Measurements from ENCODE around the gene SRP68. TPM values are rescaled to one million over a fixed set of nuclear protein-coding genes. Genes with fewer than 3 reads are reported as not detected.

Gene SRP68
- total and polyA plus RNA-seq, 2 of the 8 experiments (the other 6 are each of a cell fraction or from before 2014, with no cell fraction given): 57.7 to 83.5 TPM

GRCh38 chr17:76026714-76027158, 45.6 kb downstream of the SRP68 start:
- no peak overlapping the region for H3K14ac ChIP-seq (ENCODE audit: insufficient read length)
- no peak overlapping the region for H4K5ac ChIP-seq (ENCODE audit: insufficient read length, low read depth, low read length)
- no peaks in the 10 kb centered on the region for H3K23me2 ChIP-seq (ENCODE audit: low read depth, low read length)
- H3K27ac ChIP-seq (ENCODE audit: low read depth, low read length): no peak overlapping the region
- H4K20me1 ChIP-seq (replicated peaks in 1 of 2; ENCODE audit: control insufficient read depth in 1 of 2, insufficient read depth in 2 of 2, low read length in 2 of 2): no peaks in the 10 kb centered on the region
- H2AK5ac ChIP-seq (ENCODE audit: low read depth, low read length): no peak overlapping the region
- no peak overlapping the region for H2BK5ac ChIP-seq (ENCODE audit: low read depth, low read length)
- no peak overlapping the region for H3K56ac ChIP-seq (replicated peaks; ENCODE audit: insufficient read length, low read depth, low read length)
- H3K9me3 ChIP-seq (ENCODE audit: insufficient read depth in 2 of 2, low read depth in 1 of 2, low read length in 1 of 2): no peaks in the 10 kb centered on the region
- no peak overlapping the region for H2BK120ac ChIP-seq (replicated peaks; ENCODE audit: low read depth, low read length)
- H3K36me3 ChIP-seq (ENCODE audit: control insufficient read depth in 2 of 4, insufficient read depth in 4 of 4, low read length in 3 of 4): no peaks in the 10 kb centered on the region
- H2BK12ac ChIP-seq (ENCODE audit: low read depth, low read length): peak overlapping the region; percentile 60; the same call in 1 of the 2 replicates
- H3K4ac ChIP-seq (replicated peaks; ENCODE audit: insufficient read length, low read depth, low read length): no peak overlapping the region
- peaks cover 0 to 12% (median 4%) of the 10 kb centered on the region in 4 experiments; a peak in 6 of 7 replicates for H3K4me1 ChIP-seq (replicated peaks in 1 of 4; ENCODE audit: control insufficient read depth in 3 of 4, insufficient read depth in 4 of 4, low read length in 3 of 4)
- no peaks in the 10 kb centered on the region for H3K27me3 ChIP-seq (replicated peaks in 1 of 4; ENCODE audit: control insufficient read depth in 3 of 4, extremely low read depth in 1 of 4, insufficient read depth in 3 of 4, low read length in 3 of 4)
- 100% methylated on average over 6 of the region's 15 CpGs; no CpG with 5 or more reads in 1 of the 2 experiments for WGBS, 2 experiments (ENCODE audit: extremely low coverage in 1 of 2, insufficient coverage in 1 of 2, insufficient read length in 1 of 2, insufficient replicate concordance in 2 of 2, low coverage in 1 of 2, low lambda C conversion rate in 2 of 2, missing lambda C conversion rate in 1 of 2)
- ChIA-PET CTCF (ENCODE audit: partially characterized antibody) (interaction anchor here (13.7 kb wide), 1 partner anchor 19 kb away, joined by 229 read pairs; the partner anchor contains the start of gene CDK3), POLR2A (ENCODE audit: partially characterized antibody) (interaction anchor here (0.7 kb wide), 2 partner anchors 124 to 251 kb away, joined by 3 read pairs; no protein-coding TSS in a partner anchor)
- no peak overlapping the region for H3K23ac ChIP-seq (ENCODE audit: insufficient read length)
- H3K79me2 ChIP-seq (ENCODE audit: control insufficient read depth in 1 of 2, insufficient read depth in 2 of 2, low read length in 2 of 2): no peaks in the 10 kb centered on the region
- peak overlapping the region; percentile 88; the same call in 1 of the 2 replicates for H2BK15ac ChIP-seq (ENCODE audit: low read length)
- no peak overlapping the region for H3K4me3 ChIP-seq (ENCODE audit: extremely low read depth in 1 of 4, insufficient read depth in 2 of 4, low read depth in 3 of 4, low read length in 4 of 4)
- FAIRE-seq (no peak), DNase-seq (ENCODE audit: low read depth in 1 of 2, low spot score in 2 of 2) (no peak)
- H2AFZ ChIP-seq (ENCODE audit: low read length): no peak overlapping the region
- no peak overlapping the region for H2BK20ac ChIP-seq (ENCODE audit: low read length)
- H3K9ac ChIP-seq (replicated peaks in 1 of 4; ENCODE audit: extremely low read depth in 1 of 4, low read depth in 3 of 4, low read length in 3 of 4): no peak overlapping the region
- no peak overlapping the region for H3K18ac ChIP-seq (ENCODE audit: extremely low read depth, low read length)
- H4K8ac ChIP-seq (ENCODE audit: extremely low read depth, insufficient read depth, low read length): no peak overlapping the region
- no peak overlapping the region for H3K4me2 ChIP-seq (ENCODE audit: insufficient read depth in 1 of 2, low read depth in 2 of 2, low read length in 2 of 2)
- H4K91ac ChIP-seq (replicated peaks; ENCODE audit: insufficient read length, low read length): no peak overlapping the region
- no peaks in the 10 kb centered on the region for H3K79me1 ChIP-seq (ENCODE audit: low read depth, low read length)
- TF ChIP-seq SUZ12 (IDR thresholded peaks at IDR 0.05; ENCODE audit: low read length) (no peak), SP2 (IDR thresholded peaks at IDR 0.05; ENCODE audit: low read length) (no peak), KDM1A (IDR thresholded peaks at IDR 0.05; ENCODE audit: borderline replicate concordance, low read length) (no peak), TCF12 (IDR thresholded peaks at IDR 0.05; ENCODE audit: low read depth, low read length) (no peak), TEAD4 (IDR thresholded peaks at IDR 0.05; ENCODE audit: low read depth, low read length) (no peak), RBBP5 (IDR thresholded peaks at IDR 0.05; ENCODE audit: borderline replicate concordance, low read depth, low read length) (no peak), MAFK (IDR thresholded peaks at IDR 0.05; ENCODE audit: low read depth, low read length) (no peak)
- TF ChIP-seq, protein P1, sequence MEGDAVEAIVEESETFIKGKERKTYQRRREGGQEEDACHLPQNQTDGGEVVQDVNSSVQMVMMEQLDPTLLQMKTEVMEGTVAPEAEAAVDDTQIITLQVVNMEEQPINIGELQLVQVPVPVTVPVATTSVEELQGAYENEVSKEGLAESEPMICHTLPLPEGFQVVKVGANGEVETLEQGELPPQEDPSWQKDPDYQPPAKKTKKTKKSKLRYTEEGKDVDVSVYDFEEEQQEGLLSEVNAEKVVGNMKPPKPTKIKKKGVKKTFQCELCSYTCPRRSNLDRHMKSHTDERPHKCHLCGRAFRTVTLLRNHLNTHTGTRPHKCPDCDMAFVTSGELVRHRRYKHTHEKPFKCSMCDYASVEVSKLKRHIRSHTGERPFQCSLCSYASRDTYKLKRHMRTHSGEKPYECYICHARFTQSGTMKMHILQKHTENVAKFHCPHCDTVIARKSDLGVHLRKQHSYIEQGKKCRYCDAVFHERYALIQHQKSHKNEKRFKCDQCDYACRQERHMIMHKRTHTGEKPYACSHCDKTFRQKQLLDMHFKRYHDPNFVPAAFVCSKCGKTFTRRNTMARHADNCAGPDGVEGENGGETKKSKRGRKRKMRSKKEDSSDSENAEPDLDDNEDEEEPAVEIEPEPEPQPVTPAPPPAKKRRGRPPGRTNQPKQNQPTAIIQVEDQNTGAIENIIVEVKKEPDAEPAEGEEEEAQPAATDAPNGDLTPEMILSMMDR (IDR thresholded peaks at IDR 0.05; ENCODE audit: control extremely low read depth in 1 of 3, insufficient read depth in 1 of 3, low read depth in 1 of 3, low read length in 3 of 3): no peak
- TF ChIP-seq, protein P2, sequence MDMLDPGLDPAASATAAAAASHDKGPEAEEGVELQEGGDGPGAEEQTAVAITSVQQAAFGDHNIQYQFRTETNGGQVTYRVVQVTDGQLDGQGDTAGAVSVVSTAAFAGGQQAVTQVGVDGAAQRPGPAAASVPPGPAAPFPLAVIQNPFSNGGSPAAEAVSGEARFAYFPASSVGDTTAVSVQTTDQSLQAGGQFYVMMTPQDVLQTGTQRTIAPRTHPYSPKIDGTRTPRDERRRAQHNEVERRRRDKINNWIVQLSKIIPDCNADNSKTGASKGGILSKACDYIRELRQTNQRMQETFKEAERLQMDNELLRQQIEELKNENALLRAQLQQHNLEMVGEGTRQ (IDR thresholded peaks at IDR 0.05; ENCODE audit: low read length): no peak

Data from H1 (cell line).